Adrenal gland (tissue), 5 donors: ENCODE data around the gene SMG6.

ENCODE experiments used
- POLR2A ChIP-seq, 2 donors: fragments of 450-650 bp; IDR thresholded peaks; one replicate each; pipeline ENCODE4 v1.6.1; 2017; ENCODE audit warnings: antibody characterized with exemption in 2 of 2, mild to moderate bottlenecking in 2 of 2, moderate library complexity in 1 of 2
- TF ChIP-seq, protein P1 (sequence below), 6 experiments: fragments of 450-650 bp in 4 of 6; fragments of 200-600 bp in 2 of 6; sonication (generic) in 1 of 6; IDR thresholded peaks; 1 replicate in 5 of 6; 2 replicates in 1 of 6; pipeline versions ENCODE4 v1.5.1 to v1.8.0; 2016 to 2021; ENCODE audit warnings: antibody characterized with exemption in 6 of 6, mild to moderate bottlenecking in 2 of 6, moderate library complexity in 1 of 6
- donor health status: DM: no; HTN: no; CAD: no.

DNA sequence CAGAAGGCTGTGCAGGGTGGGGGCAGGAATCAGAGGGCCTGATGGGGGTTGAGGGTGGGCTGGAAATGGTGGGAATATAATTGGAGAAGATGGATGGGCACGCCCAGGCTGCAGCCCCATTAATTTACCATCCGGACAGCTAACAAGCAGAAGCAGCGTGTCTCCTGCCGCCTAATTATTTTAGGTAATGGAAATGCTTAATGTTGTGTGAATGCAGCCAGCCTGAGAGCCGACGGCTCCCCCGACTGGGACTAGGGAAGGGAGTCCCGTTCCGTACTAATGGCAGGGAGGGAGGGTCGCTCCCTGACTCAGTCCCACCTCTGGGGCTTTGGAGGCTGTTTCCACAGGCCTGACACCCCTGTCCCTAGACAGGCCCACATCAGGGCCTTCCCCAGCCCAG is 266.4 kb downstream of the SMG6 start:
- TF ChIP-seq, protein P1, sequence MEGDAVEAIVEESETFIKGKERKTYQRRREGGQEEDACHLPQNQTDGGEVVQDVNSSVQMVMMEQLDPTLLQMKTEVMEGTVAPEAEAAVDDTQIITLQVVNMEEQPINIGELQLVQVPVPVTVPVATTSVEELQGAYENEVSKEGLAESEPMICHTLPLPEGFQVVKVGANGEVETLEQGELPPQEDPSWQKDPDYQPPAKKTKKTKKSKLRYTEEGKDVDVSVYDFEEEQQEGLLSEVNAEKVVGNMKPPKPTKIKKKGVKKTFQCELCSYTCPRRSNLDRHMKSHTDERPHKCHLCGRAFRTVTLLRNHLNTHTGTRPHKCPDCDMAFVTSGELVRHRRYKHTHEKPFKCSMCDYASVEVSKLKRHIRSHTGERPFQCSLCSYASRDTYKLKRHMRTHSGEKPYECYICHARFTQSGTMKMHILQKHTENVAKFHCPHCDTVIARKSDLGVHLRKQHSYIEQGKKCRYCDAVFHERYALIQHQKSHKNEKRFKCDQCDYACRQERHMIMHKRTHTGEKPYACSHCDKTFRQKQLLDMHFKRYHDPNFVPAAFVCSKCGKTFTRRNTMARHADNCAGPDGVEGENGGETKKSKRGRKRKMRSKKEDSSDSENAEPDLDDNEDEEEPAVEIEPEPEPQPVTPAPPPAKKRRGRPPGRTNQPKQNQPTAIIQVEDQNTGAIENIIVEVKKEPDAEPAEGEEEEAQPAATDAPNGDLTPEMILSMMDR (IDR thresholded peaks at IDR 0.05), result no peak
- no peak for TF ChIP-seq POLR2A (IDR thresholded peaks at IDR 0.05)
